Thyroid gland (tissue), 4 donors: ENCODE results near the gene ATXN7. TPM values are rescaled to one million over a fixed set of nuclear protein-coding genes. Genes with fewer than 3 reads are reported as not detected.

Source experiments
- DNase-seq, 2 donors: peaks; one replicate each; pipeline ENCODE4 v3.0.0-alpha.2; 2019
- H3K27ac ChIP-seq, 3 donors: fragments of 200-600 bp; sonication (generic); 1 replicate in 2 of 3; 2 replicates in 1 of 3; pipeline ENCODE4 v1.5.1; 2016 to 2019; ENCODE audit warnings: mild to moderate bottlenecking in 1 of 3, moderate library complexity in 1 of 3
- H3K27me3 ChIP-seq: fragments of 200-600 bp; sonication (generic); one replicate; pipeline ENCODE4 v1.5.1; 2019
- H3K36me3 ChIP-seq, 2 donors: fragments of 200-600 bp; sonication (generic); one replicate each; pipeline ENCODE4 v1.5.1; 2016 to 2019
- H3K4me1 ChIP-seq, 2 donors: fragments of 200-600 bp; sonication (generic); one replicate each; pipeline ENCODE4 v1.5.1; 2017 to 2019
- H3K4me3 ChIP-seq, 3 donors: fragments of 200-600 bp; sonication (generic); replicated peaks in 1 of 3; 1 replicate in 2 of 3; 2 replicates in 1 of 3; pipeline ENCODE4 v1.5.1; 2016; ENCODE audit warnings: mild to moderate bottlenecking in 1 of 3
- H3K9me3 ChIP-seq: fragments of 200-600 bp; sonication (generic); one replicate; pipeline ENCODE4 v1.5.1; 2017
- CTCF ChIP-seq, 6 experiments: fragments of 200-600 bp in 3 of 6; fragments of 450-650 bp in 3 of 6; sonication (generic) in 3 of 6; IDR thresholded peaks; one replicate each; pipeline ENCODE4 v1.5.1; 2016 to 2019; ENCODE audit warnings: antibody characterized with exemption in 6 of 6, mild to moderate bottlenecking in 2 of 6, inconsistent platforms in 1 of 6, moderate library complexity in 1 of 6
- POLR2A ChIP-seq, 2 donors: fragments of 450-650 bp; IDR thresholded peaks; one replicate each; pipeline ENCODE4 v1.6.1; 2017; ENCODE audit warnings: antibody characterized with exemption in 2 of 2, mild to moderate bottlenecking in 2 of 2, moderate library complexity in 1 of 2
- WGBS, 2 donors: methylation state at CpG; one replicate each; pipeline ENCODE4 v1.1.5; 2017; 5-methylcytosine and 5-hydroxymethylcytosine counted together
- intact Hi-C: fragments of 100-400 bp; cut with DNase I; formaldehyde crosslinking; loops from one replicate; pipeline ENCODE4 v1.15.1; 2023
- total RNA-seq, 4 donors: library from RNA; depleted of rRNA; stranded (reverse); fragments of >200 nt; gene quantifications; one replicate each; pipeline ENCODE4 v1.2.3, GENCODE V29; 2016

Gene ATXN7
- total RNA-seq, 4 donors from 2014 or later = 23.2 to 51.8 (median 33.8) TPM

- H3K9me3 ChIP-seq = no peaks in the 10 kb centered on the region
- no peak overlapping the region for H3K4me3 ChIP-seq
- WGBS, 2 donors = 49 to 72% methylated on average over 9 of the region's 9 CpGs
- H3K36me3 ChIP-seq = peaks cover 12 to 16% of the 10 kb centered on the region in 2 donors
- intact Hi-C loops = no loop called here
- TF ChIP-seq POLR2A (IDR thresholded peaks at IDR 0.05) = no peak
- no peak for TF ChIP-seq CTCF (IDR thresholded peaks at IDR 0.05)
- H3K27ac ChIP-seq = peak overlapping the region in 1 of 3 donors; percentile 11
- no peaks in the 10 kb centered on the region for H3K27me3 ChIP-seq
- DNase-seq = no peak
- H3K4me1 ChIP-seq = peaks cover 16 to 17% of the 10 kb centered on the region in 2 donors
Measured at GRCh38 chr3:64000453-64001055, 136.9 kb downstream of the ATXN7 start.

GRCh38 chr3:64002233-64002632 is 138.6 kb downstream of the ATXN7 start:
- Histone ChIP-seq H3K4me3 (no peak overlapping the region), H3K4me1 (peaks cover 16 to 17% of the 10 kb centered on the region in 2 donors), H3K9me3 (no peaks in the 10 kb centered on the region), H3K27me3 (no peaks in the 10 kb centered on the region), H3K36me3 (peaks cover 11 to 20% of the 10 kb centered on the region in 2 donors), H3K27ac (no peak overlapping the region)
- no peak for DNase-seq
- TF ChIP-seq POLR2A (IDR thresholded peaks at IDR 0.05) (no peak), CTCF (IDR thresholded peaks at IDR 0.05) (no peak)
- intact Hi-C loops = no loop called here
- WGBS, 2 donors = 87 to 94% methylated on average over 4 of the region's 4 CpGs

- Histone ChIP-seq H3K27me3 (no peaks in the 10 kb centered on the region), H3K36me3 (peaks cover 14 to 25% of the 10 kb centered on the region in 2 donors), H3K4me3 (no peak overlapping the region), H3K27ac (no peak overlapping the region), H3K4me1 (peaks cover 16 to 17% of the 10 kb centered on the region in 2 donors), H3K9me3 (no peaks in the 10 kb centered on the region)
- DNase-seq = no peak
- 82 to 91% methylated on average over 2 of the region's 2 CpGs for WGBS, 2 donors
- intact Hi-C loops = no loop called here
- TF ChIP-seq POLR2A (IDR thresholded peaks at IDR 0.05) = no peak
- TF ChIP-seq CTCF (IDR thresholded peaks at IDR 0.05) = no peak
Measured at GRCh38 chr3:64003589-64003988, 139.9 kb downstream of the ATXN7 start.

GRCh38 chr3:64008017-64008416 is 144.3 kb downstream of the ATXN7 start:
- no peak for TF ChIP-seq POLR2A (IDR thresholded peaks at IDR 0.05)
- TF ChIP-seq CTCF (IDR thresholded peaks at IDR 0.05) = no peak
- 88 to 93% methylated on average over 2 of the region's 2 CpGs for WGBS, 2 donors
- Histone ChIP-seq H3K9me3 (no peaks in the 10 kb centered on the region), H3K4me1 (no peaks in the 10 kb centered on the region), H3K27ac (no peak overlapping the region), H3K36me3 (peaks cover 43 to 59% of the 10 kb centered on the region in 2 donors), H3K4me3 (no peak overlapping the region), H3K27me3 (no peaks in the 10 kb centered on the region)
- intact Hi-C loops = no loop called here
- DNase-seq = no peak

- H3K36me3 ChIP-seq = peaks cover 49 to 65% of the 10 kb centered on the region in 2 donors
- no peak for DNase-seq
- 83 to 89% methylated on average over 7 of the region's 7 CpGs for WGBS, 2 donors
- no peaks in the 10 kb centered on the region for H3K4me1 ChIP-seq
- no peaks in the 10 kb centered on the region for H3K27me3 ChIP-seq
- TF ChIP-seq CTCF (IDR thresholded peaks at IDR 0.05) (no peak), POLR2A (IDR thresholded peaks at IDR 0.05) (no peak)
- intact Hi-C loops = no loop called here
- no peaks in the 10 kb centered on the region for H3K9me3 ChIP-seq
- H3K27ac ChIP-seq = no peak overlapping the region
- no peak overlapping the region for H3K4me3 ChIP-seq
Measured at GRCh38 chr3:64008487-64009351, 145.1 kb downstream of the ATXN7 start.
